ENCODE measurements around the gene TMEM116. TPM values are rescaled to one million over a fixed set of nuclear protein-coding genes. Genes with fewer than 3 reads are reported as not detected.

The TMEM116 gene
- total and polyA plus RNA-seq, 10 of the 15 experiments (the other 5 are each of a cell fraction or from before 2014, with no cell fraction given), result 6.0 to 25.7 (median 8.5) TPM

DNA sequence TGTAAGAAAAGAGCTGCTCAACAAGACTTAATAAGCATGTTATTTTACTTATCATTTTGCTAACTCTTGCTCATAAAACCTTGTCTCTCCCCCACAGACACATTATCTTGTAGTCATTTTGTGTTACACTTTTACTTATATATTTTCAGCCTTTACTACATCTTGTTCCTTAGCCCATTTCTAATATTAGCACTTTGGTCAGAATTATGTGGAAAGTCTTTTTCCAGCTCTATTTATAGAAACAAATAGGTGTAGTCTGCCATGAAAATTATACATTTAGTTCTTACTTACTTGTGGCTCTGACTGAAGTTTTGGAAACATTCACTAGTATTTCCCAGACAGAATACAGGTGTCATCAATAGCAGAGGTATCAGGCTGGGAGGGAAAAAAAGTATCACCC, 76.1 kb downstream of the TMEM116 start (continued):
- TF ChIP-seq BHLHE40 (IDR thresholded peaks at IDR 0.05; ENCODE audit: borderline replicate concordance in 1 of 2, low read depth in 2 of 2, low read length in 1 of 2), result no peak
- TF ChIP-seq ZBTB4 (CRISPR knock-in tag; IDR thresholded peaks at IDR 0.05), result no peak
- TF ChIP-seq EED (IDR thresholded peaks at IDR 0.05; ENCODE audit: low read depth), result no peak
- no peak for TF ChIP-seq MYB (IDR thresholded peaks at IDR 0.05; ENCODE audit: borderline replicate concordance, low read depth, low read length)
- no peak for TF ChIP-seq CBFB (IDR thresholded peaks at IDR 0.05; ENCODE audit: low read depth)
- no peak for TF ChIP-seq ZZZ3 (IDR thresholded peaks at IDR 0.05; ENCODE audit: control insufficient read depth, insufficient read length, low read depth)
- no peak for TF ChIP-seq PAX5 (IDR thresholded peaks at IDR 0.05; ENCODE audit: borderline replicate concordance, low read depth, low read length)
- no peak for TF ChIP-seq DPF2 (IDR thresholded peaks at IDR 0.05)
- TF ChIP-seq MEF2A (IDR thresholded peaks at IDR 0.05; ENCODE audit: insufficient read depth, low read depth, low read length), result no peak
- no peak for TF ChIP-seq CHD2 (IDR thresholded peaks at IDR 0.05; ENCODE audit: borderline replicate concordance, low read depth, low read length)
- TF ChIP-seq REST (IDR thresholded peaks at IDR 0.05; ENCODE audit: low read depth, low read length), result no peak

Data from GM12878 (cell line).